Stimulated activated CD8-positive, alpha-beta memory T cell treated with anti-CD3 and anti-CD28 coated beads, Interleukin-15, amount 100 ng/mL, for 4 hours (primary cell): ENCODE data around the gene RCN2.

ENCODE experiments used
- DNase-seq, 2 donors: peaks; one replicate each; pipeline ENCODE4 v3.0.0-alpha.2; 2020; ENCODE audit warnings: low read depth in 2 of 2

RCN2 gene

GRCh38 chr15:76994496-76994895, 62.9 kb downstream of the RCN2 start:
- DNase-seq = no peak

GRCh38 chr15:76994971-76995945, 63.7 kb downstream of the RCN2 start, which contains the start of gene PSTPIP1:
PSTPIP1 (plus strand) TSS chr15:76995126; CDS start chr15:76995574, 448 bp downstream.
- no peak for DNase-seq

- DNase-seq = no peak
Observed at GRCh38 chr15:76996076-76996525, 64.6 kb downstream of the RCN2 start.

- no peak for DNase-seq
Observed at GRCh38 chr15:76996526-76997401, 65.2 kb downstream of the RCN2 start.

- DNase-seq = no peak
Observed at GRCh38 chr15:76998663-76999285, 67.2 kb downstream of the RCN2 start.

GRCh38 chr15:76999996-77000395, 68.4 kb downstream of the RCN2 start:
- no peak for DNase-seq

GRCh38 chr15:77001351-77001750, 69.8 kb downstream of the RCN2 start:
- no peak for DNase-seq

GRCh38 chr15:77001966-77002365, 70.4 kb downstream of the RCN2 start:
- no peak for DNase-seq

- no peak for DNase-seq
Observed at GRCh38 chr15:77002436-77002835, 70.9 kb downstream of the RCN2 start.

GRCh38 chr15:77002954-77003912, 71.7 kb downstream of the RCN2 start:
- DNase-seq = peak in 1 of 2 donors; percentile 63
